SK-N-MC (cell line): Measurements from ENCODE around the gene SPOP.

Source experiments
- EZH2 ChIP-seq: fragments of 200-600 bp; sonication (generic); IDR thresholded peaks from one replicate; pipeline ENCODE4 v1.6.1; 2017; ENCODE audit warnings: antibody characterized with exemption
- POLR2AphosphoS5 ChIP-seq: IDR thresholded peaks from 2 replicates; pipeline ENCODE4 v1.6.1; 2012; ENCODE audit warnings: mild to moderate bottlenecking, low read depth, low read length, borderline replicate concordance

- no peak for TF ChIP-seq EZH2
- TF ChIP-seq POLR2AphosphoS5 = no peak
Measured at GRCh38 chr17:49633762-49634484, 44.0 kb downstream of the SPOP start.
